Activated B cell treated with CpG ODN at 0.5 μM for 24 hours (primary cell): ENCODE data around the gene INTU. TPM values are rescaled to one million over a fixed set of nuclear protein-coding genes. Genes with fewer than 3 reads are reported as not detected.
"Not testable (repeated sequence)": the region's sequence is repeated elsewhere in the genome, so short reads cannot be mapped to it uniquely, and the experiment has no call there.

Source experiments
- ATAC-seq: fragments of 200-7000 bp; cut with Tn5 transposase; one replicate; pipeline ENCODE4 v1.10.0; 2021; ENCODE audit warnings: low read depth, mild to moderate bottlenecking, moderate library complexity
- CTCF ChIA-PET: fragments of 350-600 bp; sonication (Branson Sonifier 250); formaldehyde crosslinking; loops from one replicate; lab custom pipeline; 2021; ENCODE audit warnings: antibody characterized with exemption; lab: Charles Lee
- POLR2A ChIA-PET: fragments of 350-600 bp; sonication (Branson Sonifier 250); formaldehyde crosslinking; loops from one replicate; lab custom pipeline; 2021; ENCODE audit warnings: antibody characterized with exemption; lab: Charles Lee
- DNase-seq: peaks from one replicate; pipeline ENCODE4 v3.0.0; 2022
- H3K27ac Mint-ChIP-seq: one replicate; pipeline ENCODE4 v1.8.0; 2020; ENCODE audit warnings: mixed read lengths
- H3K27me3 Mint-ChIP-seq: one replicate; pipeline ENCODE4 v1.8.0; 2021; ENCODE audit warnings: mixed read lengths
- H3K36me3 Mint-ChIP-seq: one replicate; pipeline ENCODE4 v1.8.0; 2021; ENCODE audit warnings: low read depth, mixed read lengths
- H3K4me1 Mint-ChIP-seq: one replicate; pipeline ENCODE4 v1.8.0; 2021; ENCODE audit warnings: mixed read lengths
- H3K4me3 Mint-ChIP-seq: one replicate; pipeline ENCODE4 v1.8.0; 2020; ENCODE audit warnings: mild to moderate bottlenecking, mixed read lengths
- H3K9me3 Mint-ChIP-seq: one replicate; pipeline ENCODE4 v1.8.0; 2020; ENCODE audit warnings: mixed read lengths
- CTCF ChIP-seq: fragments of 200-600 bp; IDR thresholded peaks from one replicate; pipeline ENCODE4 v1.8.0; 2022; ENCODE audit warnings: antibody characterized with exemption, mild to moderate bottlenecking
- intact Hi-C: fragments of 100-400 bp; cut with micrococcal nuclease; formaldehyde crosslinking; loops from one replicate; pipeline ENCODE4 v1.15.1; 2024
- total RNA-seq: library from RNA; stranded (reverse); gene quantifications from 2 replicates; pipeline ENCODE4 v1.2.3, GENCODE V29; 2022

INTU gene
- total RNA-seq: 0.02 TPM in 1 of 2 replicates, not detected in the other

- intact Hi-C loops: no loop called here
- DNase-seq: no peak
- Mint-ChIP-seq H3K27ac (no peak within 1 kb of the TSS), H3K4me1 (peaks cover 11% of the 10 kb centered on the region), H3K4me3 (peak within 1 kb of the TSS; percentile 83), H3K27me3 (peaks cover 45% of the 10 kb centered on the region), H3K9me3 (no peaks in the 10 kb centered on the region), H3K36me3 (no peaks in the 10 kb centered on the region)
- ChIA-PET POLR2A (no interaction called here), CTCF (no interaction called here)
- ATAC-seq: peak; percentile 61
- no peak for TF ChIP-seq CTCF
Observed at GRCh38 chr4:127632420-127633403, at the start of gene INTU. INTU (plus strand) TSS chr4:127632957; CDS start chr4:127633035, 78 bp downstream.

GRCh38 chr4:127586496-127586895, 46.3 kb upstream of the INTU start:
- H3K9me3 Mint-ChIP-seq, intact Hi-C loops, DNase-seq, H3K27ac Mint-ChIP-seq, POLR2A ChIA-PET, H3K27me3 Mint-ChIP-seq, ATAC-seq, H3K36me3 Mint-ChIP-seq, H3K4me3 Mint-ChIP-seq, H3K4me1 Mint-ChIP-seq: not testable (repeated sequence)
- CTCF ChIA-PET: interaction anchor here (0.7 to 1.0 kb wide), 2 partner anchors 8 to 17 kb away, joined by 3 read pairs; no protein-coding TSS in a partner anchor

GRCh38 chr4:127586922-127587571, 45.7 kb upstream of the INTU start:
- no peaks in the 10 kb centered on the region for H3K27me3 Mint-ChIP-seq
- no peak overlapping the region for H3K4me3 Mint-ChIP-seq
- H3K27ac Mint-ChIP-seq: no peak overlapping the region
- no peaks in the 10 kb centered on the region for H3K4me1 Mint-ChIP-seq
- intact Hi-C loops: no loop called here
- ChIA-PET POLR2A (no interaction called here), CTCF (interaction anchor here (0.7 to 1.0 kb wide), 2 partner anchors 8 to 18 kb away, joined by 3 read pairs; no protein-coding TSS in a partner anchor)
- DNase-seq (no peak), ATAC-seq (no peak)
- H3K36me3 Mint-ChIP-seq: no peaks in the 10 kb centered on the region
- TF ChIP-seq CTCF: no peak
- H3K9me3 Mint-ChIP-seq: no peaks in the 10 kb centered on the region

GRCh38 chr4:127589153-127589552, 43.6 kb upstream of the INTU start:
- H3K27me3 Mint-ChIP-seq, POLR2A ChIA-PET, H3K4me1 Mint-ChIP-seq, DNase-seq, H3K9me3 Mint-ChIP-seq, CTCF ChIA-PET, H3K36me3 Mint-ChIP-seq, ATAC-seq, H3K27ac Mint-ChIP-seq, H3K4me3 Mint-ChIP-seq, intact Hi-C loops: not testable (repeated sequence)

GRCh38 chr4:127598656-127599055, 34.1 kb upstream of the INTU start:
- Mint-ChIP-seq H3K4me1 (no peaks in the 10 kb centered on the region), H3K27me3 (no peaks in the 10 kb centered on the region), H3K9me3 (peaks cover 7% of the 10 kb centered on the region), H3K4me3 (no peak overlapping the region), H3K27ac (no peak overlapping the region), H3K36me3 (no peaks in the 10 kb centered on the region)
- DNase-seq (no peak), ATAC-seq (no peak)
- CTCF ChIA-PET: no interaction called here
- no peak for TF ChIP-seq CTCF
- POLR2A ChIA-PET: interaction anchor here (0.7 kb wide), 1 partner anchor 18 kb away, joined by 3 read pairs; no protein-coding TSS in a partner anchor
- intact Hi-C loops: no loop called here

GRCh38 chr4:127601029-127601428, 31.7 kb upstream of the INTU start:
- Mint-ChIP-seq H3K4me3 (no peak overlapping the region), H3K36me3 (no peaks in the 10 kb centered on the region), H3K9me3 (peaks cover 1% of the 10 kb centered on the region), H3K4me1 (no peaks in the 10 kb centered on the region), H3K27ac (no peak overlapping the region), H3K27me3 (peaks cover 5% of the 10 kb centered on the region)
- TF ChIP-seq CTCF: no peak
- CTCF ChIA-PET: no interaction called here
- no peak for DNase-seq
- no peak for ATAC-seq
- POLR2A ChIA-PET: no interaction called here
- intact Hi-C loops: no loop called here
